ENCODE data around the gene LAG3. TPM values are rescaled to one million over a fixed set of nuclear protein-coding genes. Genes with fewer than 3 reads are reported as not detected.
A peak's percentile ranks its signal among the peaks of the same experiment; 100 is the strongest.
"Not testable (repeated sequence)": the region's sequence is repeated elsewhere in the genome, so short reads cannot be mapped to it uniquely, and the experiment has no call there.

Gene LAG3
- polyA plus RNA-seq (ENCODE audit: insufficient read length in 10 of 10): 1 to 10 TPM in 1 of 10 donors, under 1 TPM in 9; 0.30 to 1.2 (median 0.53) TPM
- long read RNA-seq, donor 1: 0 reads
- long read RNA-seq, donor 2: 0 reads
- long read RNA-seq, donor 3: 0 reads
- long read RNA-seq, donor 4: 0 reads
- long read RNA-seq, donor 5: 0 reads
- long read RNA-seq, donor 6: 0 reads
- long read RNA-seq, donor 7: 0 reads
- long read RNA-seq, donor 8: 0 reads
- long read RNA-seq, donor 9: 0 reads

DNA sequence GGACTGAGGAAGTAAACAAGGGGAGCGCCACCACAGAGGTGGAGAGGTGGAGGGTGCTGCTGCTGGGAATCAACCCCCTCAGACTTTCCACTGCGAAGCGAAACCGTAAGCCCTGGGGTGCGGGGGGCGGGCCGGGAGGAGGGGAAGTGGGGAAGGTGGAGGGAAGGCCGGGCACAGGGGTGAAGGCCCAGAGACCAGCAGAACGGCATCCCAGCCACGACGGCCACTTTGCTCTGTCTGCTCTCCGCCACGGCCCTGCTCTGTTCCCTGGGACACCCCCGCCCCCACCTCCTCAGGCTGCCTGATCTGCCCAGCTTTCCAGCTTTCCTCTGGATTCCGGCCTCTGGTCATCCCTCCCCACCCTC is at the start of gene LAG3:
LAG3 (plus strand) TSS at position 190 of the 365 bp plus-strand sequence. CDS start 333 bp downstream, outside the sequence.
- DNase-seq: no peak

DNA sequence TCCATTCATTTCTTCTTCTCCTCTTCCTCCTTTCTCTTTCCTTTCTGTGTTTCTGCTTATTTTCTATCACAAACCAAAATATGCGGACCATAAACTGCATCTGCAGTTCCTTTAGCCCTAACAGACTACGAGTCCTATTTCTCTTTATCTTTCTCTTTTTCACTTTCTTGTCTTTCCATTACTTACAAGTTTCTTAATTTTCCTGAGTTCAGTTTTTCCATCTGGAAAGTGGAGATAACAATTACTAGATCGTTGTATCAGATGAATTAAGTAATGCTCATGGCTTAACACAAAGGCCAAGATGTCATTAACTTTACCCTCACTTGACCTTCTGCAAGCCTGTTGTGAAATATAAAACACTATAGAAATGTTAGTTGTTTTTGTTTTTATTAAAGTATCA is 49.5 kb upstream of the LAG3 start:
- no peak for DNase-seq

- peak; percentile 97 to 99 (median 99) for DNase-seq
Observed at GRCh38 chr12:6723607-6724408, 48.5 kb upstream of the LAG3 start, which contains the start of gene COPS7A. COPS7A (plus strand) TSS chr12:6724046; CDS start chr12:6724657, 611 bp downstream.

GRCh38 chr12:6724409-6724797 is 47.9 kb upstream of the LAG3 start:
- DNase-seq: no peak

DNA sequence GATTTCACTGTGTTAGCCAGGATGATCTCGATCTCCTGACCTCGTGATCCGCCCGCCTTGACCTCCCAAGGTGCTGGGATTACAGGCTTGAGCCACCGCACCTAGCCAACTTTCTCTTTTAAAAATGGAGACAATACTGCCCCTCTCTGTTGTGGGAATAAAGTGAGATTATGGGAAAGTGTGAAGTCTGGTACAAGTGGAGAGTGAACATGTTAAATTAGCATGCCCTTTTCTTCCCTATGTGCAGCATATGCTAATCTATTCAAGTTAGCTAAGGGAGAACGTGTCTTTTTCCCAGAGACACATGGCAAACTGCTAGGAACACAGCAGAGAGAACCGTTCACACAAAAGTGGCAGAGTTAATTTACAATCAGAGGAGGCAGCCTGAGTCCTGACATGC is 47.0 kb upstream of the LAG3 start:
- DNase-seq: no peak

- no peak for DNase-seq
Observed at GRCh38 chr12:6729186-6729585, 43.1 kb upstream of the LAG3 start.

GRCh38 chr12:6730169-6730568 is 42.2 kb upstream of the LAG3 start:
- DNase-seq: no peak

DNA sequence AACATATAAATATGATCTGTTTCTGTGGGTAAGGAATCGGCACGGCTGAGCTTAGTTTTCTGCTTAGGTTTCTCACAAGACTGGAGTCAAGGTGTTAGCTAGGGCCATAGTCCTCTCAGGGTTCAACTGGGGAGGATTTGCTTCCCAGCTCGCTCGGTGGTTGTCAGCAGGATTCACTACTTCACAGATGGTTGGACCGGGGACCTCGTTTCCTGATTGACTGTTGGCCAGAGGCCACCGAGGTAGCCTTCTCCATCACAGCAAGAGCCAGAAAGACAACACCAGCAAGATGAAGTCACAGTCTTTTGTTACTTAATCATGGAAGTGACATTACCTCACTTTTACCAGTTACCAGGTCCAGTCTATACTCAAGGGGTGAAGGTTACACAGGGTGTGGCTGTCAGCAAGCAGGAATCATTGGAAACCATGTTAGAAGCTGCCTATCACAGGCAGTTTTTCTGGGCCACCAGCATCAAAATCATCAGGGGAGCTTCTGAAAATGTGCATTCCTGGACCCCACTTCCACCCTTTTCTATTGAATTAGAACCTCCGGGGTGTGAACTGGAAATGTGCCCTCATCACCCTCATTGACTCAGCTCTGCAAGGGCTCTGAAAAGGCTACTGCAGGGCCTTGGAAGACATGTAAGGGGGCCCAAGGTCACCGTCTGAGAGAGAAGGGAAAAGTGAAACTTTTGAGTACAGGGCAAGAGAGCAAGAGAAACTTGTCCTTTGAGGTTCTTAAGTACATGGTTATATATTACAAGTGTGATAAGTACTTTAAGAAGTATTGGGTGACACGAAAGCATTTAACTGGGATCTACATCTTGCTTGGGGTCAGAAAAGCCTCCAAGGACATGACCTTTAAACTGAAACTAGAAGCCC is 37.6 kb upstream of the LAG3 start:
- DNase-seq: no peak

- DNase-seq: peak; percentile 25 to 71 (median 43)
Observed at GRCh38 chr12:6735448-6736191, 36.7 kb upstream of the LAG3 start.

DNA sequence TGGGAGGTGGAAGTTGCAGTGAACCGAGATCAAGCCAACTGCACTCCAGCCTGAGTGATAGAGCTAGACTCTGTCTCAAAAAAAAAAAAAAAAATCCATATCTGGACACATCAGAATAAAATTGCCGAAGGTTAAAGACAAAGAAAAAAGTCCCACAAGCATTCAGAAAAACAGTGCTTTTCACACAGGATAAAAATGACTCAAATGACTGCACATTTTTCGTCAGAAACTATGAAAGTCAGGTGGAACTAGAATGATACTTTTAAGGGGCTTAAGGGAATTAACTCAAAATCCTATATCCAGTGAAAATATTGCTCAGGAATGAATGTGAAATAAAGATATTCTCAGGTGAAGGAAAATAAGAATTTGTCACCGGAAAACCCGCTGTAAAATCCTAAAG is 35.6 kb upstream of the LAG3 start:
- DNase-seq: no peak

DNA sequence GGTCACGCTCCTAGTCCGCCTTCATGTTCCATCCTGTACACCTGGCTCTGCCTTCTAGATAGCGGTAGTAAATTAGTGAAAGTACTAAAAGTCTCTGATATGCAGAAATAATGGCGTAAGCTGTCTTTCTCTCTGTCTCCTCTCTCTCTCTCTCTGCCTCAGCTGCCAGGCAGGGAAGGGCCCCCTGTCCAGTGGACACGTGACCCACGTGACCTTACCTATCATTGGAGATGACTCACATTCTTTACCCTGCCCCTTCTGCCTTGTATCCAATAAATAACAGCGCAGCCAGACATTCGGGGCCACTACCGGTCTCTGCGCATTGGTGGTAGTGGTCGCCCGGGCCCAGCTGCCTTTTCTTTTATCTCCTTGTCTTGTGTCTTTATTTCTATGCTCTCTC is 30.2 kb upstream of the LAG3 start:
- DNase-seq: not testable (repeated sequence)

DNA sequence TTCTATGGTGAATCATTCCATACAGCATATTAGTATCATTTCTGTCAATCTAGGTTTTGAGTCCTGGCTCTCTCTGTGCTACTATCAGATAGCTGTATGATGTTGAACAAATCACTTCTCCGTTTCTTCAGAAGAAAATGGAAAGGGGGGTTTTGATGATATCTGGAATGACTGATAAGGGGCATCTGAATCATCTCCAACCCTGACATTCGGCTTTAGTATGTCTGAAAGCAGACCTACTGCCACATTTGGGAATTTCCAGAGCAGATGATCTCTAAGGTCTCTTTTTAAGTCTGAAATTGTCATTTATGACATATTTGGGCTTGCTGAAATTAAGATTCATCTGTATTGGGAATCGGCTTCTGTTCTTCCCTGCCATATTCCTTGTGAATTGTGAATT is 29.5 kb upstream of the LAG3 start:
- no peak for DNase-seq

DNA sequence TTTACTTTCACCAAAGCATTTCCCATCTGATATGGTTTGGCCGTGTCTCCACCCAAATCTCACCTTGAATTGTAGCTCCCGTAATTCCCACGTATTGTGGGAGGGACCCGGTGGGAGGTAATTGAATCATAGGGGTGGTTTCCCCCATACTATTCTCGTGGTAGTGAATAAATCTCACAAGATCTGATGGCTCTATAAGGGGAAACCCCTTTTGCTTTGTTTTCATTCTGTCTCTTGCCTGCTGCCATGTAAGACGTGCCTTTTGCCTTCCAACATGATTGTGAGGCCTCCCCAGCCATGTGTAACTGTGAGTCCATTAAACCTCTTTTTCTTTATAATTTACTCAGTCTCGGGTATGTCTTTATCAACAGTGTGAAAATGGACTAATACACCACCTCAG is 29.0 kb upstream of the LAG3 start:
- DNase-seq: not testable (repeated sequence)

- DNase-seq: peak in 1 of 3 donors; percentile 38
Observed at GRCh38 chr12:6745741-6746525, 26.4 kb upstream of the LAG3 start.

DNA sequence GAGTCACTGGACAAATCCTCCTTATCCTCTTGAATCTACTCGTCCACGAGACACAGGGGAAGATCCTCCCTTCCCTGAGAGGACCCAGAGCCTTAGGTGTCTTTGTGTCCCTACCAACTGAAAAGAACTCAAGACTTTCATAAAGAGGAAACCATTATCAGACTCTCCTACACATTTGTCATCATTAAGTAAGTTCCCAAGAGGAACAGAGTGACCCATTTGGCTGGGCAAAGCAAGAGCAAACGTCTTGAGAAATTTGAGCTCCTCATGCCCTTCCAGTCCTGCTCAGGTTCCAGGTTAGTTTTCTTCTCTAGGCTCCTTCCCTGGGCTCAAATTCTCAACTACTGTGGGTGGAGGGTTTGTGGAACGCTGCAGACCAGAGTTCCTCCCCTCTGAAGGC is 25.1 kb upstream of the LAG3 start:
- DNase-seq: no peak

DNA sequence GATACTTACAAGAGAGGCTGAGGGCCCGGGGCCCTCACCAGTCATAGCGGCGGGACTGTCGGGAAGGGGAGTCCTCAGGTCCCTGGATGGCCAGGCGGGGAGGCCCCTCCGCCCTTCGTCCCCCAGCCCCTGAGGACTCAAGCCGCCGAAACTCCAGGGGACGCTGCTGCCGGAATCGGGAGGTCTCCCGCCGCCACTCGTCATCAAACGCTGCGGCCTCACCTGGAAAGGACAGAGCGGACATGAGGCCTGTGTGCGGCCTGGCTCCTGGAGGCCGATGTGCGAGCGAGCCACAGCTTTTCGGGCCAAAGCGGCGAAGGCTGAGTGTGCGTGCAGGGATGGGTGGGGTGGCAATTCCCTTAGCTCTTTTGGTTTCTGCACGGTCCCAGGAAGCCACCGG is 23.6 kb upstream of the LAG3 start:
- DNase-seq: no peak

DNA sequence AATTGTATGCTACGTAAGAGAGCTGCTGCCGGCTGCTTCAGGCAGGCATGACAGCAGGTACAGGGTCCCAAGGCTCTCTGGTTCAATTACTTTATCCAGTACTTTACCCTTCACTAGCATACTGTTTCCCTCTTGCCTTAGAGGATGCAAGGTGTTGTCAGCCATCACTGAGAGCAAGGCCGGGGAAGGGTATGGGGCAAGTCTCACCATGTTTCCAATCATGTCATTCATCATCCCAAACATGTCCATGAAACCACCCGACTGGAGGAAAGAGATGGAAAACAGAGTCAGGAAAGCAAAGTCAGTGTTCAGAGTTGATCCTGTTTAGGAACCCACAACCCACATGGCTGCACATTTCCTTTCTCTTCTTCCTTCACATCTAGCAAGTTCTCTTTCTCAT is 21.8 kb upstream of the LAG3 start:
- DNase-seq: no peak

GRCh38 chr12:6751767-6752166 is 20.6 kb upstream of the LAG3 start:
- DNase-seq: no peak

GRCh38 chr12:6752167-6752920 is 20.0 kb upstream of the LAG3 start:
- peak in 1 of 3 donors; percentile 83 for DNase-seq
